Activated CD8-positive, alpha-beta memory T cell treated with anti-CD3 and anti-CD28 coated beads, Interleukin-2, amount 50 U/mL, for 48 hours (primary cell): Measurements from ENCODE around the gene PHF21B.

Source experiments
- DNase-seq: peaks from one replicate; pipeline ENCODE4 v3.0.0-alpha.2; 2020

The PHF21B gene

DNA sequence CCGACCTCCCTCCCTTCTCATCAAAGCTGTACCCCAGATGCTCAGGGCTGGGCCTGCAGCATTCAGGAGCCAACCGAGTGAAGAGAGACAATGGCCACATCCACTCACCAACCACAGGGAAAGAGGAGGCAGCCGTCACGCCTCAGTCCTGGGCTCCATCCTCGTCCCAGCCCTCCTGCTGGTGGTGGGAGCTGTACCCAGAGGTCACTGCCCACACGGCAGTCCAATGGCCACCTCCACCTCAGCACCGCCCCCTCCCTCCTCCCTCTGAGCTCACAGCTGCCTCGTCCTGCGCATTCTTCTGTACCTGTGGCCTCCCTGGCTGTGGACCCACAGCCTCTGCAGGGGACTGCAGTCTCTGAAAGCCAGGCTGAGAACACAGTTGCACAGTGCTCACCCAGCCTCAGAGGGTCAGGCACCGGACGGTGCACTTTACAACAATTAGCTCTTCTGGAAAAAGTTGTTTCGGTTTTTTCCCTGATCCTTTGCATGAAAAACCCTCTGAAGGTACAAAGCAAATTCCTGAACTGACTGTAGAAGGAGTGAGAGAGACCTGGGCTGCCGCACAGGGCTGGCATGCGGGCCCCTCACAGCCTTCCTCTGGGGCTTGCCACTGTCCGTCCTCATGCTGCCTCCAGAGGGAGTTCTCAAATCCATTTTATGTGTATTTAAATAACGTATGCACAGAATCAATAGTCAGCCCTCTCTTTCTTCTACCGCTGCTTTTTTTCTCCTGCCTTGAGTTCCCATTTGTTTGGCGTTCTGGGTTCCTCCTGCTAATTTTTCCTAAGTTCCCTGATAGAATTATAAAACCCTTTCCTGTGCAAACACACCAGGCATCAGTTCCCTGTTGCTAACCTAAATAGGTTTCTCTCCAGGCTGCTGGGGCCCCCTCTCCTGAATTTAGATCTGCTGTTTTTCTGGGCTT, 52.7 kb downstream of the PHF21B start:
- no peak for DNase-seq

DNA sequence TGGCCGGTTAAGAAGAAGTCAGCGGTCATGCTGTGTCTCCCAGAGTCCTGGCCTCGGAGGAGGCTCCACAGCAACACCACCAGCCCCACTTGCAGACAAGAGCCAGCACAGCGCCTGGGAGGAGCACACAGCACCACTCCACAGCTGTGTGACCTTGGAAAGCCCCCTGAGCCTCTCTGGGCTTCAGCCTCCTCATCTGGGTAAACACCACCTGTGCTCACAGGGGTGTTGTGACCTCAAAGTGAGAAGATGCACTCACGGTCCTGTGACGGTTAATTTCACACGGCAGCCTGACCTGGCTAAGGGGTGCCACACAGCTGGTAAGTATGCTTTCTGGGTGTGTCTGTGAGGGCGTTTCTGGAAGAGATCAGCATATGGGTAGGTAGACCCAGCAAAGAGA, 54.7 kb downstream of the PHF21B start:
- DNase-seq, result no peak

- DNase-seq, result no peak
Measured at GRCh38 chr22:44954149-44954548, 55.7 kb downstream of the PHF21B start.

GRCh38 chr22:44952863-44953746, 56.7 kb downstream of the PHF21B start:
- DNase-seq, result no peak

- DNase-seq, result no peak
Measured at GRCh38 chr22:44951510-44951816, 58.3 kb downstream of the PHF21B start.

DNA sequence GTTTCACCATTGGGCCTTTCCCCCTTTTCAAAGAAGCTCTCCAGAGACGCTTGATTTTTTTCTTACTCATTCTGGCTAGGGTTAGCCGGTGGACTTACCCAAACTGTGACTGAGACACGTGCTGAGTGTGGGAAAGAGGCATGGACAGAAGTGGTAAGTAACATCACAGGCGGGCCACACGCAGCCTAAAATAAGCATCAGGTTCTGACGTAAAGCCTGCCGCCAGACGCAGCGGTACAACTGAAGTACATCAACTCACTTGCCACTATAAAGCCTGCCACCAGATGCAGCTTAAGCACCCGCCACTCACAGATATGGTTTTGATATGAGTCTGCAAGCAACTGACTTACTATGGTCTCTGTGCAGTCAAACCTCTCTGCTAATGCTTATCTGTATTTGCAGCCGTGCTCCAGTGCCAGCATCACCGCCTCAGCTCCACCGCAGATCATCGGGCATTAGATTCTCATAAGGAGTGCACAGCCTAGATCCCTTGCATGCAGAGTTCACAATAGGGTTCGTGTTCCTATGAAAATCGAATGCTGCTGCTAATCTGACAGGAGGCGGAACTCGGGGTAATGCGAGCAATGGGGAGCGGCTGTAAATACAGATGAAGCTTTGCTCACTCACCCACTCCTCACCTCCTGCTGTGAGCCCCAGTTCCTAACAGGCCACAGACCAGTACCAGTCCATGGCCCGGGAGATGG, 58.8 kb downstream of the PHF21B start:
- DNase-seq, result no peak

GRCh38 chr22:44947846-44948245, 62.0 kb downstream of the PHF21B start:
- no peak for DNase-seq

DNA sequence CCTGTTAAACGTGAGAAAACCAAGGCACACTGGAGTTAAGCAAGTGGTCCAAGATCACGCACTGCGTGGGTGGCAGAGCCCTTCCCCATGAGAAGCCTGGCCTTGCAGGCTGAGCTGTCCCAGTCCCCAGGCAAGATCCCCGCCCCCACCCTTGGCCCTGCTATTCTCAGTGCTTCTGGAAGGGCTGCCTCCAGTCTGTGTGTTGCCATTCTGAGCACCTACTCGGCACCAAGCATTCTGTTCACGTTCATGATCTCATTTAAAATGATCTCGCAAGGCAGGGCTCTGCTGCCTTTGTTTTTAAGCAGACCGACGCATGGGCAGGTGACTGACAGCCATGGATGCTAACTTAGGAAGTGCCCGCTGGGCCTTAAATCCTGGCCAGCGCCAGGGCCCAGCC, 62.8 kb downstream of the PHF21B start:
- no peak for DNase-seq

GRCh38 chr22:44944883-44945601, 64.8 kb downstream of the PHF21B start:
- no peak for DNase-seq

DNA sequence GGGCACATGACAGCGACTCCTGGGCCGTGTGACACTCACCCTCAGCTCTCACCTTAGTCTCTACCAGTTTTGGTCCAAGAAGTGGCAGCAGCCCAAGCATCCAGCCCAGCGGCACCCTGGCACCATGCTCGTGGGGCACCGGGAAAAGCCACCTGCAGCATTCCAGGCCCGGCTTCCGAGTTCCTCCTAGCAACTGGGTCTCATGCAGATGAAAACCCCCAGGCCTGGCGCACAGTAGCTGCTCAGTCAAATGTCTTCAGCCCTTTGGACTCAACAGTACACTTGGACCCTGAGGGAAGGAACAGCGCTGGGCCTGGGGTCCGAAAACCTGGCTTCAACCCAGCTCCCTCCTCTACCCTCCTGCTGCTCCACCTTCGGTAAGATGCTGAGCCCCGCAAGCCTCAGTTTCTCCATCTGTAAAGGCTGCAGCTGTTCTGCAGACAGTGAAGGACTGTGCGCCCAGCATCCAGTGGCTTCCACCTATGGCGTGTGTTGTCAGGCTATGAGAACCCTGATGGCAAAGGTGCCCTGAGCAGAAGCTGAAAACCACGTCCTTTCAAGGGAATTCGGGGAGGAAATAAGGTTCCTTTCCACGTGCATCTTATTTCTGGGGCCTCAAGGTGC, 66.0 kb downstream of the PHF21B start:
- no peak for DNase-seq

DNA sequence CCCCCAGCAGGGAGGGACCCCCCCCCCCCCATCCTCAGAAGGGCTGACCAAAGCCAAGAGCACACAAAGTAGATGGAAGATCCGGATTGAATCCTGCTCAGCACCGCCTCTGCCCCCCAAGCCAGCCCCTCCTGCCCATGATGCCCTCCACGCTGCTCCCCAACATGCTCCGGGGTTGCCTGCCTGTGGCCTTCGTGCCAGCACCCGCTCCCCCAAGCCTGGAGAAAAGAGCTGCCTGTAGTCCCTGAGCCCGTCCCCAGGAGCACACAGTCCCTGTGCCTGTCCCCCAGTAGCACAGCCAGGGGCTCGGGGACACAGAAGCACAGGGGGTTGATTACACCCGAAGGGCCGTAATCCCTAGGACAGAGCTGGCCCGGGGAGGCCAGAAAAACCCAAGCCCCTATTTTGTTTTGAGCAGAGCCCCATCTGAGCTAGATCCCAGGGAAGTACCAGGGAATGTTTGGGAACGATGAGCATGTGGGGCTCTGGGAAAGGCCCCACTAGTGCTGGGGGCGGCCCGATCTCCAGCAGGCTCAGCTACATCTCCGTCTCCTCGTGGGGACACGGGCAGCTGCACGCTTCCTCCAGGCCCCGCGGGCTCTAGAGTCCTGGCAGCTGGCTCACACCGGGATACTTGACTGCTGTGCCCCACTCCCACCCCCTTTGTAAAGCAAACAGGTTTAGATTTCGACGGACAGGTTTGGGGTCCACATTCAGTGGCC, 66.7 kb downstream of the PHF21B start:
- DNase-seq, result no peak

- no peak for DNase-seq
Measured at GRCh38 chr22:44942056-44942455, 67.7 kb downstream of the PHF21B start.

DNA sequence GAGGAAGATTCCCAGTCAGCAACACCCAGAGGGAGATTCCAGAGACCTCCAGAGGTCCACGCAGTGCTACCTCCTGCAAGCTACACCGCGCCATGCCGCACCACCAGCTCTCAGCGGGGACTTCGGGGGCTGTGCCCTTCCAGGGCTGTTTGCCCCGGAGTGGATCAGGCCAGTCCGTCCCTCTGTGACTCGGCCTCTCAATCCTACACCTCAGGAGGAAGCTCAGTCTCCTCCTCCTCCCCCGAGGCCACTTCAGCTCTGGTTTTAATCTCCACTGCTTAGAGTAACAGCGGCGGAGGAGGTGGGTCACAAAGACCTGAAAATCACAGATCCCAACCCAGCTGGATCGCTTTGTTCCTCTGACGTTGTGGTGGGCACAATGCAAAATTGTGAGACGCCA, 68.6 kb downstream of the PHF21B start:
- no peak for DNase-seq

- no peak for DNase-seq
Measured at GRCh38 chr22:44940130-44940529, 69.7 kb downstream of the PHF21B start.

DNA sequence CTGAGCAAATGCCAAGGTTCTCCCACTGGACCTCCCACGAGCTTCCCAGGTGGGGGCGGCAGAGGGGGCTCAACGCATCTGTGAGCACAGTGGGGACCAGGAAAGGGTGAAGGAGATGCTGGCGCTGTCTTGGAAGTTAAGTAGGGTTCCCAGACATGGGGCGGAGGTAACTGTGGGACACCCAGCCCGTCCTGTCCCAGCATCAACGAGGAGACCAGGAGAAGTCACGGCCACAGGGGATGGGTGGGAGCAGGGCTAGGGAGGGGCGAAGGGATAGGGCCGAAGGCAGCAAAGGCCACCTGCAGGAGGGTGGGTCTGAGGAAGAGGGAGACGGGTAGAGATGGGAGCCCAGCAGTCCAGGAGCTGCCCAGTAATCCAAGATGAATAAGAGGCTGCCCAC, 70.4 kb downstream of the PHF21B start:
- no peak for DNase-seq

DNA sequence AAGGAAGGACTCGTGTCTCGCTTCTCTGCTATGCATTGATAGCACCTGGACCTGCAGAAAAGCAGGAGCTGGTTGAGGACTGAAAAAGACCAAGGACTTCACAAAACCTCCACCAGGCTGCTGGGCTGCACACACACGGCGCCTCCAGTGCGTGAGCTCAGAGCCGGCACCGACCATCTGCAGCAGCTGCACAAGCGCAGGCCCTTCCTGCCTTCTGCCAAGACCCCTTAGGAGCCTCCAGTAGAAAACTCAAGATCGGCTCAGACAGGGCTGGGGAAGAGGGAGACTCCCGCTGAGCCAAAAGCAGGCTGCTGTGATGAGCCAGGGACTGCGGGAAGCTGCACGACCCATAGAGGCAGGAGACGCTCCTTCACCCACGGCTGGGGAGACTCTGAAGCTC, 70.9 kb downstream of the PHF21B start:
- no peak for DNase-seq

GRCh38 chr22:44937216-44937615, 72.6 kb downstream of the PHF21B start:
- no peak for DNase-seq

DNA sequence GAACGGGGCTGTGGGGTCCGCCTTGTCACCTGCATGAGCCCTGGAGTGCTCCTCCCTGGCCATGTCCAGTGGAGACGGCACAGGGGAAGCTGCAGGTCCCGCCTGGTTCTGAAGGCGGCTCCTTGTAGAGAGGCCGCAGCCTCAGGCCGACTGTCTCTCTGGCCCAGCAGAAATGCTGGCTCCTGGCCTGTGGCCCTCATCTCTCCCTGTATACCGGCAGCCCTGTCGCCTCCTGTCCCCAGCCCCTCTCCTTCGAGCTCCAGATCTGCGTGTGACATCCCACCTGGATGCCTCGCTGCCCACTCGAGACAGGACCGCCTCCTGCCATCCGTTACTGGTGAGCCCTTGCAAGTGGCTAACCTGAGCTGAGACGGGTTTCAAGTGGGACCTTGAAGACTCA, 73.6 kb downstream of the PHF21B start:
- no peak for DNase-seq

GRCh38 chr22:44935724-44936123, 74.1 kb downstream of the PHF21B start:
- DNase-seq, result no peak

GRCh38 chr22:44934454-44934735, 75.4 kb downstream of the PHF21B start:
- no peak for DNase-seq

DNA sequence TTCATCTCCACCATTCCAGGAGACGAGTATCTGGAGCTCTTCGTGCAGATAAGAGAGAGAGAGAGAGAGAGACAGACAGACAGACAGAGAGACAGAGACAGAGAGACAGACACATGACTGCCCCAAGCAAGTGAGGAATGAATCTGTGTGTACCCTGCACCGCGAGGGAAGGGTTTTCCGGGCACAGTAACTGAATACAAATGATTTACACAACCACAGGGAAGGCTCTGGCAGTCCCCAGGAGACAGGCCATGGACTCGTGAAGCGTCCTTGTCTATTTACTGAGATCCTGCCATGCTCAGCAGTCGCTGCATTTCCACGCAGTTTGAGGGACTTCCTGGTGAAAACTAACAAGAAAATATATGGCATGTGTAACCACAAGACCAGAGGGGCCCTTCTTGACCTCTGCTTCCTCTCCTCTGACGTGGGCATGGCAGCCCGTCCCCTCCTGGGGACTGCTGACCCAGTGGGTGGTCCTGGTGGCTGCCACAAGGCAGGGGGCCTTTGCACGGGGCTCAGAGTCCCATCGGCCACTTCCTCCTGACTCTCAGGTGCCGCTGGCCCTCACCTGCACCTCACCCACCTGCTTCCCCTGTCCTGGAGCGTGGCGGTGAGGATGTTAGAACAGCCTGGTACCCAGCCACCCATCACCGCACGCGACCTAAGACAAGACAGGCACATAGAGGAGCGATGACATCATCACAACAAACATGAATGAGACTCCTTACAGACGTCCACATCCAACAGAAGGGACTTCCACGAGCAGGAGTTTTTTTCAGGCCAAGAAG, 75.9 kb downstream of the PHF21B start:
- DNase-seq, result no peak
